ENCODE results near the gene SYNE3.

SYNE3 gene

DNA sequence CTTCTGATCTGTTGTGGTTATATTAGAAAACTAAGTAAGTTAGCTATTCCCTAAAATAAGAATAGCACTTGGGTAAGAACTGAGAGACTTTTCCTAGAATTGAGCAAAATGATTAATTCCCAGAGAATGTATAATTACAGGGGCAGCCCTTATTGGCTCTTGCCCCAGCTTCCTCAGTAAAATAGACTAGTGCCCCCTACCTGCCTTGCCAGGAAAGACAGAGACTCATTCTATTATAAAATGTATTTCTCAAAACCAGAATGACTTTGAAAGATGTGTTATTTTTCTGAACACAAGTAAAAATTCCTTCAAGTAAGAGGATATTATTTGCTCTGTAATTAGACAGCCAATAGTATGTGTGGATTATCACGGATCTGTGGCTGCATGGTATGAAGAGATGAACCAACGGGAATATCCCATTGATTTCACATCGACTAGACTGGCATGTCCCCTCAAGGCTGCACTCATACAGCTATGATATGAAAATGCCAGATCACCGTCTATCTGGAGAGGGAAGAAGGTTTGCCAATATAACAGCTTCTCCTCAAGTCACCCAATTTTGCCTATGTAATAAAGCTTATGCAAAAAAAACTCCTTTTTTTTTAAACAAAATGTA, 11.0 kb upstream of the SYNE3 start:
- Histone ChIP-seq H3K36me3 (ENCODE audit: low read length) (0 out of 2 replicates have a peak, but pooled peaks cover under 1% of the 10 kb centered on the region), H3K9ac (ENCODE audit: low read length) (no peak overlapping the region), H2AFZ (ENCODE audit: low read depth, low read length, severe bottlenecking) (no peak overlapping the region), H3K4me2 (ENCODE audit: low read depth, low read length, poor library complexity, severe bottlenecking) (no peak overlapping the region), H3K27me3 (ENCODE audit: low read length) (no peaks in the 10 kb centered on the region), H4K20me1 (ENCODE audit: low read depth, low read length) (no peaks in the 10 kb centered on the region), H3K4me3 (ENCODE audit: insufficient read depth, low read length, poor library complexity, severe bottlenecking) (no peak overlapping the region), H3K9me3 (ENCODE audit: insufficient read depth, low read length) (no peaks in the 10 kb centered on the region), H3K79me2 (ENCODE audit: insufficient read depth, low read length) (peaks cover 13% of the 10 kb centered on the region), H3K9me2 (replicated peaks; ENCODE audit: insufficient read depth, low read length) (no peaks in the 10 kb centered on the region), H3K27ac (ENCODE audit: low read depth, low read length) (no peak overlapping the region), H3F3A (ENCODE audit: insufficient read depth) (peaks cover 14% of the 10 kb centered on the region)
- TF ChIP-seq, protein P1, sequence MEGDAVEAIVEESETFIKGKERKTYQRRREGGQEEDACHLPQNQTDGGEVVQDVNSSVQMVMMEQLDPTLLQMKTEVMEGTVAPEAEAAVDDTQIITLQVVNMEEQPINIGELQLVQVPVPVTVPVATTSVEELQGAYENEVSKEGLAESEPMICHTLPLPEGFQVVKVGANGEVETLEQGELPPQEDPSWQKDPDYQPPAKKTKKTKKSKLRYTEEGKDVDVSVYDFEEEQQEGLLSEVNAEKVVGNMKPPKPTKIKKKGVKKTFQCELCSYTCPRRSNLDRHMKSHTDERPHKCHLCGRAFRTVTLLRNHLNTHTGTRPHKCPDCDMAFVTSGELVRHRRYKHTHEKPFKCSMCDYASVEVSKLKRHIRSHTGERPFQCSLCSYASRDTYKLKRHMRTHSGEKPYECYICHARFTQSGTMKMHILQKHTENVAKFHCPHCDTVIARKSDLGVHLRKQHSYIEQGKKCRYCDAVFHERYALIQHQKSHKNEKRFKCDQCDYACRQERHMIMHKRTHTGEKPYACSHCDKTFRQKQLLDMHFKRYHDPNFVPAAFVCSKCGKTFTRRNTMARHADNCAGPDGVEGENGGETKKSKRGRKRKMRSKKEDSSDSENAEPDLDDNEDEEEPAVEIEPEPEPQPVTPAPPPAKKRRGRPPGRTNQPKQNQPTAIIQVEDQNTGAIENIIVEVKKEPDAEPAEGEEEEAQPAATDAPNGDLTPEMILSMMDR (IDR thresholded peaks at IDR 0.05; ENCODE audit: insufficient read depth, low read length, poor library complexity, severe bottlenecking): peak; percentile 76
- no peak for TF ChIP-seq EZH2phosphoT487 (conservative IDR thresholded peaks at IDR 0.05; ENCODE audit: low read length)

DNA sequence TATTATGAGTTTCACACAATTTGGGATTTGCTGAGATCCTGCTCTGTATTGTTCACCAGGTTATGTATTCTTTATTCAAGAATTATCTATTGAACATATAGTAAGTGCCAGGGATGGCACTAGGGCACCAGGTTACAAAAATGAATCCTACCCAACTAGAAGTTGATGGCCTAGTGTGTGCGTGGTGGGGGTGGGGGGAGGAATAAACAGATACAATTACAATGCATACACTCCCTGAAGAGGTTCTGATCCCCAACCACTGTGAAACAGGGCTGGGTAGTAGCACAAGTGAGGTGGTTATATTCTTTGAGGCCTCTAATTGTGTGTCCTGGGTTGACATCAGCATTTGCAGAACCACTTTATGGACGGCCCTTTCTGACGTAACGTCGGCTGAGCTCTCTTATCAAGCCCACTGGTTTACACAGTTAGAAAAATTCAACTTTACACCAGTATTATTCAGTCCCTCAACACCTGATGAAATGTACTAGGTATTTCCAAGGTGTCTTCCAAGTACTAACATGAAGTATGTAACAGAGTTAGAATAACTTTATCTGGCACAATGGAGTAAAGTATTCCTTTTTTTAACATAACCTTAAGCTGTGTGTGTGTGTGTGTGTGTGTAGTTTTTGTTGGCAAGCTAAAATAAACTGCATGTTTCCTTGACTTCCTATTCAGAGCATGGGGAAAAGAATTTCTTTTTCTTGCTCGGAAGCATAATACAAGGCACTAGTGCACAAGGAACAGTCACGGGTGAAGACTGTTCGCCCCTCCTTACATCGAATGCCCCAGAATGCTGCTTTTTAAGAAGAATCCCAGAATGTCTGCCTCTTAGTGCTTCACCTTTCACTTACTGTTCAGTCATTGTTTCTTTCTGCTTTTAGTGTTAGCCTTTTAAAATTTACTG, 10.3 kb upstream of the SYNE3 start:
- Histone ChIP-seq H3K4me3 (ENCODE audit: insufficient read depth, low read length, poor library complexity, severe bottlenecking) (no peak overlapping the region), H3K9me2 (replicated peaks; ENCODE audit: insufficient read depth, low read length) (no peaks in the 10 kb centered on the region), H3F3A (ENCODE audit: insufficient read depth) (peaks cover 8% of the 10 kb centered on the region; the same call in 1 of the 2 replicates), H4K20me1 (ENCODE audit: low read depth, low read length) (no peaks in the 10 kb centered on the region), H3K27me3 (ENCODE audit: low read length) (no peaks in the 10 kb centered on the region), H3K79me2 (ENCODE audit: insufficient read depth, low read length) (peaks cover 5% of the 10 kb centered on the region; the same call in 1 of the 2 replicates), H3K9me3 (ENCODE audit: insufficient read depth, low read length) (no peaks in the 10 kb centered on the region), H3K27ac (ENCODE audit: low read depth, low read length) (no peak overlapping the region), H2AFZ (ENCODE audit: low read depth, low read length, severe bottlenecking) (no peak overlapping the region), H3K4me2 (ENCODE audit: low read depth, low read length, poor library complexity, severe bottlenecking) (no peak overlapping the region), H3K36me3 (ENCODE audit: low read length) (no peaks in the 10 kb centered on the region), H3K9ac (ENCODE audit: low read length) (no peak overlapping the region)
- TF ChIP-seq EZH2phosphoT487 (conservative IDR thresholded peaks at IDR 0.05; ENCODE audit: low read length): no peak
- TF ChIP-seq, protein P1 (IDR thresholded peaks at IDR 0.05; ENCODE audit: insufficient read depth, low read length, poor library complexity, severe bottlenecking): no peak

DNA sequence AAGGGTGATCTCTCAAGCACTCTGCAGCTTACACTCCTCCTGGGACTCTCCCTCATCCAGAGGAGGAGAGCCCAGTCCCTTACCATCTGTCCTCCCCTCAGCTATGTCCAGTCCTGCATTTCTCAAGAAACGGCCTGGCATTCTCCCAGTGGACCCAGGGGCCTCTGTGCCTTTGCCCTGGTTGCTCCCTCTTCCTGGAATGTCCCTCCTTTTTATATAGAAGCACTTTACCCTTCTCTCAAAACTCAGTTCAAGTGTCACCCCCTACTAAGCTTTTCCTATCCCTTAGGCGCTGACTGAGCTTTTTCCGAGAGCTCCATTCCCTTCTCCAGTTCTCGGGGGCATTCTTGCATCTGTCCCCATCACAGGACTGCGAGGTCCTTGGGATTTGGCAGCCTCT, 9.5 kb upstream of the SYNE3 start:
- Histone ChIP-seq H4K20me1 (ENCODE audit: low read depth, low read length) (no peaks in the 10 kb centered on the region), H3K9me3 (ENCODE audit: insufficient read depth, low read length) (no peaks in the 10 kb centered on the region), H3K4me3 (ENCODE audit: insufficient read depth, low read length, poor library complexity, severe bottlenecking) (no peak overlapping the region), H3F3A (ENCODE audit: insufficient read depth) (0 out of 2 replicates have a peak, but pooled peaks cover 5% of the 10 kb centered on the region), H2AFZ (ENCODE audit: low read depth, low read length, severe bottlenecking) (no peak overlapping the region), H3K36me3 (ENCODE audit: low read length) (no peaks in the 10 kb centered on the region), H3K4me2 (ENCODE audit: low read depth, low read length, poor library complexity, severe bottlenecking) (no peak overlapping the region), H3K9ac (ENCODE audit: low read length) (no peak overlapping the region), H3K79me2 (ENCODE audit: insufficient read depth, low read length) (no peaks in the 10 kb centered on the region), H3K27me3 (ENCODE audit: low read length) (no peaks in the 10 kb centered on the region), H3K27ac (ENCODE audit: low read depth, low read length) (no peak overlapping the region), H3K9me2 (replicated peaks; ENCODE audit: insufficient read depth, low read length) (no peaks in the 10 kb centered on the region)
- TF ChIP-seq EZH2phosphoT487 (conservative IDR thresholded peaks at IDR 0.05; ENCODE audit: low read length): no peak
- TF ChIP-seq, protein P1 (IDR thresholded peaks at IDR 0.05; ENCODE audit: insufficient read depth, low read length, poor library complexity, severe bottlenecking): no peak

Measured in SU-DHL-6 (cell line).